HG03039 (cell line): ENCODE results near the gene PRDM4.

Experiments used
- ATAC-seq: cut with Tn5 transposase; IDR thresholded peaks from one replicate; pipeline ENCODE4 v1.9.1; 2021; ENCODE audit warnings: mild to moderate bottlenecking, moderate library complexity; ENCODE audit not compliant: unreplicated experiment

Gene PRDM4

GRCh38 chr12:107760809-107761501, at the start of gene PRDM4:
TSS of gene PRDM4 (minus strand) at chr12:107761137. CDS start at chr12:107760515, 622 bp downstream.
- peak; percentile 89 for ATAC-seq

- no peak for ATAC-seq
These were observed 46.7 kb upstream of the PRDM4 start for GRCh38 chr12:107807471-107808150.

GRCh38 chr12:107805488-107806180, 44.7 kb upstream of the PRDM4 start:
- no peak for ATAC-seq

GRCh38 chr12:107803092-107803491, 42.2 kb upstream of the PRDM4 start:
- no peak for ATAC-seq

GRCh38 chr12:107801150-107801549, 40.2 kb upstream of the PRDM4 start:
- ATAC-seq = no peak

- no peak for ATAC-seq
These were observed 37.6 kb upstream of the PRDM4 start for GRCh38 chr12:107798580-107798979.

GRCh38 chr12:107794451-107794850, 33.5 kb upstream of the PRDM4 start:
- ATAC-seq = no peak

- ATAC-seq = no peak
These were observed 30.6 kb upstream of the PRDM4 start for GRCh38 chr12:107791465-107792089.

- no peak for ATAC-seq
These were observed 27.9 kb upstream of the PRDM4 start for GRCh38 chr12:107788690-107789458.

GRCh38 chr12:107788281-107788680, 27.3 kb upstream of the PRDM4 start:
- ATAC-seq = no peak

- no peak for ATAC-seq
These were observed 22.8 kb upstream of the PRDM4 start for GRCh38 chr12:107783406-107784376.

- no peak for ATAC-seq
These were observed 21.1 kb upstream of the PRDM4 start for GRCh38 chr12:107782067-107782466.

GRCh38 chr12:107780298-107780697, 19.4 kb upstream of the PRDM4 start:
- no peak for ATAC-seq

GRCh38 chr12:107779077-107779831, 18.3 kb upstream of the PRDM4 start:
- ATAC-seq = no peak

- no peak for ATAC-seq
These were observed 17.6 kb upstream of the PRDM4 start for GRCh38 chr12:107778383-107779025.

- ATAC-seq = no peak
These were observed 15.2 kb upstream of the PRDM4 start for GRCh38 chr12:107776171-107776570.

GRCh38 chr12:107775093-107775721, 14.3 kb upstream of the PRDM4 start:
- ATAC-seq = no peak
